ENCODE results near the gene STUM. TPM values are rescaled to one million over a fixed set of nuclear protein-coding genes. Genes with fewer than 3 reads are reported as not detected.

STUM gene
- polyA plus RNA-seq, 2 of the 4 experiments (the other 2 are of a cell fraction), result not detected

- no peak for DNase-seq (ENCODE audit: low read depth in 1 of 2, low spot score in 1 of 2)
- Histone ChIP-seq H3K4me2 (no peak overlapping the region), H3K4me1 (peaks cover 13% of the 10 kb centered on the region), H3K4me3 (no peak overlapping the region), H3K9me3 (no peaks in the 10 kb centered on the region), H3K27ac (no peak overlapping the region)
- ChIA-PET POLR2A (no interaction called here), CTCF (interaction anchor here (1.5 kb wide), 1 partner anchor 10 kb away, joined by 4 read pairs; no protein-coding TSS in a partner anchor)
- no peak for FAIRE-seq
- TF ChIP-seq RFX5 (IDR thresholded peaks at IDR 0.05) (no peak), PBX3 (IDR thresholded peaks at IDR 0.05) (no peak), RARB (CRISPR knock-in tag; IDR thresholded peaks at IDR 0.05) (no peak)
- WGBS (ENCODE audit: missing lambda C conversion rate), result 52% methylated on average over 6 of the region's 6 CpGs
- no peak for ATAC-seq
These were observed 5.3 kb downstream of the STUM start for GRCh38 chr1:226553924-226554282.

DNA sequence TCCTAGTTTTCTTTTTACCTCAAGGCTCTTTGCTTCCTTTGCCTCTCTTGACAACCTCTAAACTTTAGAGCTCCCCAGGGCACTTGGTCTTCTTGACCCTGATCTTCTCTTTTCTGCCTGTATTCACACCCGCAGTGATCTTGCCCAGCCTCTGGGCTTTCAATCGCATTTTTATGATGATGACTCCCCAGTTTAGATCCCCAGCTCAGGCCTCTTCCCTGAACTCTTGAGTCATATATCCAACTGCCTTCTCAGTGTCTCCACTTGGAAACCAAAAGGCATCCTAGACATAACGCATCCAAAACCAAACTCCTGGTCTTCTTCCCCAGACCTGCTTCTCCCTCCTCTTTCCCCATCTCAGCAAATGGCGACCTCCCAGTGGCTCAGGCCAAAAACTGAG, 6.5 kb downstream of the STUM start:
- Histone ChIP-seq H3K27ac (no peak overlapping the region), H3K4me2 (no peak overlapping the region), H3K9me3 (no peaks in the 10 kb centered on the region), H3K4me3 (no peak overlapping the region), H3K4me1 (peaks cover under 1% of the 10 kb centered on the region; the same call in 1 of the 3 replicates)
- ChIA-PET POLR2A (no interaction called here), CTCF (interaction anchor here (1.5 kb wide), 1 partner anchor 11 kb away, joined by 4 read pairs; no protein-coding TSS in a partner anchor)
- FAIRE-seq, result no peak
- DNase-seq (ENCODE audit: low read depth in 1 of 2, low spot score in 1 of 2), result no peak
- WGBS (ENCODE audit: missing lambda C conversion rate), result 59% methylated on average over 4 of the region's 4 CpGs
- TF ChIP-seq JUNB (IDR thresholded peaks at IDR 0.05) (no peak), BCL3 (IDR thresholded peaks at IDR 0.05) (no peak), PBX3 (IDR thresholded peaks at IDR 0.05) (no peak), SREBF2 (IDR thresholded peaks at IDR 0.05) (no peak), CBX8 (IDR thresholded peaks at IDR 0.05) (no peak), NPAS2 (CRISPR knock-in tag; IDR thresholded peaks at IDR 0.05; ENCODE audit: borderline replicate concordance) (no peak), ESRRA (IDR thresholded peaks at IDR 0.05; ENCODE audit: borderline replicate concordance, low read length) (no peak), POLR2AphosphoS2 (conservative IDR thresholded peaks at IDR 0.05; ENCODE audit: low read length) (no peak), EP300 (IDR thresholded peaks at IDR 0.05) (no peak), FOXS1 (CRISPR knock-in tag; IDR thresholded peaks at IDR 0.05) (no peak), RAD21 (conservative IDR thresholded peaks at IDR 0.05 in 1 of 2, IDR thresholded peaks at IDR 0.05 in 1 of 2) (no peak), EHMT2 (IDR thresholded peaks at IDR 0.05; ENCODE audit: low read depth) (no peak), USF2 (IDR thresholded peaks at IDR 0.05) (no peak), ZSCAN20 (CRISPR knock-in tag; IDR thresholded peaks at IDR 0.05) (no peak), E2F6 (IDR thresholded peaks at IDR 0.05; ENCODE audit: borderline replicate concordance, low read depth) (no peak), HDAC2 (IDR thresholded peaks at IDR 0.05) (no peak), ZC3H11A (IDR thresholded peaks at IDR 0.05) (no peak), RFX5 (IDR thresholded peaks at IDR 0.05) (no peak)
- ATAC-seq, result no peak

DNA sequence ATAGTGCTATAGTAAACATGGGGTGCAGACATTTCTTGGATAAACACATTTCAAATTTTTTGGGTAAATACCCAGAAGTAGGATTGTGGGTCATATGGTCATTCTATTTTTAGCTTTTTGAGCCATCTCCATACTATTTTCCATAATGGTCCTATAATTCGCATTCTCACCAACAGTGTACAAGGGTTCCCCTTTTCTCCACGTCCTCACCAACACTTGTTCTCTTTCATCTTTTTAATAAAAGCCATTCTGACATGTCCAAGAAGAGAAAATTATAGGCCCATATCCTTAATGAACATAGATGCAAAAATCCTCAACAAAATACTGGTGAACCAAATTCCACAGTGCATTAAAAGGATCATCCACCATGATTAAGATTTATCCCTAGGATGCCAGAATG, 8.9 kb downstream of the STUM start:
- no peak for DNase-seq (ENCODE audit: low read depth in 1 of 2, low spot score in 1 of 2)
- 19% methylated on average over 2 of the region's 2 CpGs for WGBS (ENCODE audit: missing lambda C conversion rate)
- no peaks in the 10 kb centered on the region for H3K4me1 ChIP-seq
- H3K4me3 ChIP-seq, result no peak overlapping the region
- no peaks in the 10 kb centered on the region for H3K9me3 ChIP-seq
- no peak for ATAC-seq
- no peak for TF ChIP-seq ZNF302 (CRISPR knock-in tag; IDR thresholded peaks at IDR 0.05)
- TF ChIP-seq KDM5A (IDR thresholded peaks at IDR 0.05), result no peak
- TF ChIP-seq E2F6 (IDR thresholded peaks at IDR 0.05; ENCODE audit: borderline replicate concordance, low read depth), result no peak
- no peak for TF ChIP-seq ATOH8 (CRISPR knock-in tag; IDR thresholded peaks at IDR 0.05; ENCODE audit: low read depth)
- CTCF ChIA-PET, result no interaction called here
- no peak overlapping the region for H3K4me2 ChIP-seq
- FAIRE-seq, result no peak
- H3K27ac ChIP-seq, result no peak overlapping the region
- POLR2A ChIA-PET, result no interaction called here

All from A549 (cell line).